DMS153 treated with DMSO at 0.1 percent for 48 hours (cell line): ENCODE data around the gene QSOX2.

Experiments
- DNase-seq: peaks from one replicate; lab custom pipeline; 2025; ENCODE audit not compliant: unreplicated experiment; lab: John Stamatoyannopoulos, UW

The QSOX2 gene

GRCh38 chr9:136252281-136252680, 6.7 kb upstream of the QSOX2 start:
- no peak for DNase-seq

GRCh38 chr9:136251264-136252115, 5.9 kb upstream of the QSOX2 start:
- no peak for DNase-seq

- DNase-seq, result no peak
Measured at GRCh38 chr9:136250676-136251075, 5.1 kb upstream of the QSOX2 start.

GRCh38 chr9:136249877-136250559, 4.4 kb upstream of the QSOX2 start:
- no peak for DNase-seq

- DNase-seq, result no peak
Measured at GRCh38 chr9:136248951-136249876, 3.6 kb upstream of the QSOX2 start.

- no peak for DNase-seq
Measured at GRCh38 chr9:136247947-136248637, 2.5 kb upstream of the QSOX2 start.

GRCh38 chr9:136247551-136247916, 1.9 kb upstream of the QSOX2 start:
- DNase-seq, result no peak

- DNase-seq, result no peak
Measured at GRCh38 chr9:136246849-136247550, 1.4 kb upstream of the QSOX2 start.

- DNase-seq, result no peak
Measured at GRCh38 chr9:136244969-136245218, 718 bp downstream of the QSOX2 start.

- DNase-seq, result no peak
Measured at GRCh38 chr9:136244122-136244968, 1.3 kb downstream of the QSOX2 start.

- no peak for DNase-seq
Measured at GRCh38 chr9:136243631-136244030, 2.0 kb downstream of the QSOX2 start.

GRCh38 chr9:136242918-136243525, 2.6 kb downstream of the QSOX2 start:
- DNase-seq, result no peak

GRCh38 chr9:136242248-136242647, 3.4 kb downstream of the QSOX2 start:
- DNase-seq, result no peak

GRCh38 chr9:136241542-136241941, 4.1 kb downstream of the QSOX2 start:
- DNase-seq, result no peak

- no peak for DNase-seq
Measured at GRCh38 chr9:136240941-136241340, 4.7 kb downstream of the QSOX2 start.

GRCh38 chr9:136239983-136240330, 5.7 kb downstream of the QSOX2 start:
- DNase-seq, result no peak

- DNase-seq, result peak; percentile 83
Measured at GRCh38 chr9:136239135-136239982, 6.3 kb downstream of the QSOX2 start.

GRCh38 chr9:136238342-136238732, 7.3 kb downstream of the QSOX2 start:
- DNase-seq, result no peak
